ENCODE data around the gene NFIA. TPM values are rescaled to one million over a fixed set of nuclear protein-coding genes. Genes with fewer than 3 reads are reported as not detected.

Gene NFIA
- total and polyA plus RNA-seq, 9 of the 15 experiments (the other 6 are each of a cell fraction or from before 2014, with no cell fraction given): 5.3 to 24.9 (median 9.8) TPM

DNA sequence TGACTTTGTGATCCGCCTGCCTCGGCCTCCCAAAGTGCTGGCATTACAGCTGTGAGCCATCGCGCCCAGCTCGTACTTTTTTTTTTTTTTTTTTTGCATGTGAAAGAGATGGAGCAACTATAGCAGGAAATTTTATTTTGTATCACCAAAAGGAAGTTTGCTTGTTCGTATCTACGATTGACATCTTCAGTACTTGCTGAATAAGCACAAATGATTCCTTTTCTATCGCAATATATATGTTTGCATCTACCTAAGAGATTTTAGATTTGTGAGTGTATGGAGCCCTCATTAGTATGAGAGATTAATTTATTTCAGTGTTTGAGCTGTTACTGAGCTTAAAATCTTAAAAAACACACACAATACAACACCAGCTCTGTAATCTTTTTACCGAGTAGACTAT, 143.1 kb downstream of the NFIA start:
- CTCF ChIA-PET (ENCODE audit: low intra/inter-chr PET ratio): no interaction called here
- no peak for FAIRE-seq
- no peaks in the 10 kb centered on the region for H4K20me1 ChIP-seq (replicated peaks; ENCODE audit: control insufficient read depth, insufficient read depth, low read length)
- no peak overlapping the region for H3K27ac ChIP-seq (ENCODE audit: extremely low read depth, low read depth, low read length)
- intact Hi-C loops (cut with micrococcal nuclease): no loop called here
- H3K27me3 ChIP-seq (ENCODE audit: control insufficient read depth in 2 of 2, insufficient read depth in 2 of 2, low read length in 2 of 2): no peaks in the 10 kb centered on the region
- POLR2A ChIA-PET: interaction anchor here (0.6 to 1.2 kb wide), 2 partner anchors 8 to 147 kb away, joined by 3 to 5 read pairs; no protein-coding TSS in a partner anchor
- 84% methylated on average over 4 of the region's 9 CpGs for WGBS (ENCODE audit: insufficient coverage, low coverage, missing lambda C conversion rate)
- H2AFZ ChIP-seq (ENCODE audit: low read depth, low read length): no peak overlapping the region
- H3K9ac ChIP-seq (ENCODE audit: insufficient read depth in 1 of 2, low read depth in 2 of 2, low read length in 2 of 2): no peak overlapping the region
- BruUV-seq (replicated peaks): no TSS peak
- DNase-seq (ENCODE audit: extremely low read depth in 1 of 4, low spot score in 3 of 4): no peak
- in situ Hi-C loops (cut with MboI): no loop called here
- ATAC-seq: no peak
- H3K4me1 ChIP-seq (replicated peaks in 1 of 2; ENCODE audit: control insufficient read depth in 2 of 2, insufficient read depth in 2 of 2, low read length in 2 of 2): peaks cover 0 to 10% of the 10 kb centered on the region in 2 experiments; a peak in 2 of 5 replicates
- no peaks in the 10 kb centered on the region for H3K9me1 ChIP-seq (ENCODE audit: control insufficient read depth, insufficient read depth, low read length)
- H3K4me3 ChIP-seq: no peak overlapping the region
- H3K36me3 ChIP-seq (ENCODE audit: control insufficient read depth, insufficient read depth, low read length): no peaks in the 10 kb centered on the region
- H3K9me3 ChIP-seq (replicated peaks; ENCODE audit: control insufficient read depth, insufficient read depth, low read depth, low read length): no peaks in the 10 kb centered on the region
- peak; percentile 77 for TF ChIP-seq MAFG (tag; conservative IDR thresholded peaks at IDR 0.05)
- peak; percentile 91 for TF ChIP-seq ZNF316 (IDR thresholded peaks at IDR 0.05)
- peak; percentile 67 for TF ChIP-seq MAFK (IDR thresholded peaks at IDR 0.05; ENCODE audit: low read length)
- TF ChIP-seq ZNF140 (CRISPR knock-in tag; IDR thresholded peaks at IDR 0.05): no peak
- peak; percentile 83 for TF ChIP-seq C11orf30 (IDR thresholded peaks at IDR 0.05; ENCODE audit: low read depth)
- no peak for TF ChIP-seq HOXB6 (CRISPR knock-in tag; IDR thresholded peaks at IDR 0.05; ENCODE audit: borderline replicate concordance)
- TF ChIP-seq MAFF (IDR thresholded peaks at IDR 0.05; ENCODE audit: low read length): peak; percentile 75; the same call in 1 of the 2 replicates
- TF ChIP-seq SMARCA5 (IDR thresholded peaks at IDR 0.05): no peak
- TF ChIP-seq, protein P1, sequence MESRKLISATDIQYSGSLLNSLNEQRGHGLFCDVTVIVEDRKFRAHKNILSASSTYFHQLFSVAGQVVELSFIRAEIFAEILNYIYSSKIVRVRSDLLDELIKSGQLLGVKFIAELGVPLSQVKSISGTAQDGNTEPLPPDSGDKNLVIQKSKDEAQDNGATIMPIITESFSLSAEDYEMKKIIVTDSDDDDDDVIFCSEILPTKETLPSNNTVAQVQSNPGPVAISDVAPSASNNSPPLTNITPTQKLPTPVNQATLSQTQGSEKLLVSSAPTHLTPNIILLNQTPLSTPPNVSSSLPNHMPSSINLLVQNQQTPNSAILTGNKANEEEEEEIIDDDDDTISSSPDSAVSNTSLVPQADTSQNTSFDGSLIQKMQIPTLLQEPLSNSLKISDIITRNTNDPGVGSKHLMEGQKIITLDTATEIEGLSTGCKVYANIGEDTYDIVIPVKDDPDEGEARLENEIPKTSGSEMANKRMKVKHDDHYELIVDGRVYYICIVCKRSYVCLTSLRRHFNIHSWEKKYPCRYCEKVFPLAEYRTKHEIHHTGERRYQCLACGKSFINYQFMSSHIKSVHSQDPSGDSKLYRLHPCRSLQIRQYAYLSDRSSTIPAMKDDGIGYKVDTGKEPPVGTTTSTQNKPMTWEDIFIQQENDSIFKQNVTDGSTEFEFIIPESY (CRISPR knock-in tag; IDR thresholded peaks at IDR 0.05): peak; percentile 50; the same call in 1 of the 2 replicates
- TF ChIP-seq CHD4 (IDR thresholded peaks at IDR 0.05; ENCODE audit: insufficient read depth, insufficient replicate concordance, low read depth, low read length, poor library complexity, severe bottlenecking): no peak
- H3K4me2 ChIP-seq (ENCODE audit: insufficient read depth, low read length): no peak overlapping the region
- peaks cover 42% of the 10 kb centered on the region for H3K79me2 ChIP-seq (ENCODE audit: control insufficient read depth, insufficient read depth, low read length)
